ENCODE data around the gene TMEM119.

DNA sequence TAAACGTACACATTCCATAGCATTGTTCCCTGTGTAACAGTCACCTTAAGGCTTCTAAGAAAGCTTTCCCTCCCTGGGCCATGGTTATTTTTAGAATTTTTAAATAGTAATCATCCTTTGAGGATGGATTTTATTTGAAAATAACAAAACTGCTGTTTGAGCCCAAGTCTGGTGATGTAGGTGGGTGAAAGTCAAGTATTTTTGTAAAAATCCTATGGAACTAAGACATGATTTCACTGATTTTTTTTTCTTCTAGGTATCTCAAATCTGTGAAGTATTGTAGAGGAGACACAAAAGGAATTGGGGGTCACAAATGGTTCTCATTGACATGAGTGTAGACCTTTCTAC is 34.1 kb downstream of the TMEM119 start:
- TF ChIP-seq, protein P1, sequence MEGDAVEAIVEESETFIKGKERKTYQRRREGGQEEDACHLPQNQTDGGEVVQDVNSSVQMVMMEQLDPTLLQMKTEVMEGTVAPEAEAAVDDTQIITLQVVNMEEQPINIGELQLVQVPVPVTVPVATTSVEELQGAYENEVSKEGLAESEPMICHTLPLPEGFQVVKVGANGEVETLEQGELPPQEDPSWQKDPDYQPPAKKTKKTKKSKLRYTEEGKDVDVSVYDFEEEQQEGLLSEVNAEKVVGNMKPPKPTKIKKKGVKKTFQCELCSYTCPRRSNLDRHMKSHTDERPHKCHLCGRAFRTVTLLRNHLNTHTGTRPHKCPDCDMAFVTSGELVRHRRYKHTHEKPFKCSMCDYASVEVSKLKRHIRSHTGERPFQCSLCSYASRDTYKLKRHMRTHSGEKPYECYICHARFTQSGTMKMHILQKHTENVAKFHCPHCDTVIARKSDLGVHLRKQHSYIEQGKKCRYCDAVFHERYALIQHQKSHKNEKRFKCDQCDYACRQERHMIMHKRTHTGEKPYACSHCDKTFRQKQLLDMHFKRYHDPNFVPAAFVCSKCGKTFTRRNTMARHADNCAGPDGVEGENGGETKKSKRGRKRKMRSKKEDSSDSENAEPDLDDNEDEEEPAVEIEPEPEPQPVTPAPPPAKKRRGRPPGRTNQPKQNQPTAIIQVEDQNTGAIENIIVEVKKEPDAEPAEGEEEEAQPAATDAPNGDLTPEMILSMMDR (IDR thresholded peaks at IDR 0.05) = no peak
- TF ChIP-seq POLR2A (IDR thresholded peaks at IDR 0.05) (no peak), EP300 (IDR thresholded peaks at IDR 0.05) (no peak)

All from ovary (tissue), 3 donors.